ENCODE measurements around the gene CIT.

- TF ChIP-seq, protein P1, sequence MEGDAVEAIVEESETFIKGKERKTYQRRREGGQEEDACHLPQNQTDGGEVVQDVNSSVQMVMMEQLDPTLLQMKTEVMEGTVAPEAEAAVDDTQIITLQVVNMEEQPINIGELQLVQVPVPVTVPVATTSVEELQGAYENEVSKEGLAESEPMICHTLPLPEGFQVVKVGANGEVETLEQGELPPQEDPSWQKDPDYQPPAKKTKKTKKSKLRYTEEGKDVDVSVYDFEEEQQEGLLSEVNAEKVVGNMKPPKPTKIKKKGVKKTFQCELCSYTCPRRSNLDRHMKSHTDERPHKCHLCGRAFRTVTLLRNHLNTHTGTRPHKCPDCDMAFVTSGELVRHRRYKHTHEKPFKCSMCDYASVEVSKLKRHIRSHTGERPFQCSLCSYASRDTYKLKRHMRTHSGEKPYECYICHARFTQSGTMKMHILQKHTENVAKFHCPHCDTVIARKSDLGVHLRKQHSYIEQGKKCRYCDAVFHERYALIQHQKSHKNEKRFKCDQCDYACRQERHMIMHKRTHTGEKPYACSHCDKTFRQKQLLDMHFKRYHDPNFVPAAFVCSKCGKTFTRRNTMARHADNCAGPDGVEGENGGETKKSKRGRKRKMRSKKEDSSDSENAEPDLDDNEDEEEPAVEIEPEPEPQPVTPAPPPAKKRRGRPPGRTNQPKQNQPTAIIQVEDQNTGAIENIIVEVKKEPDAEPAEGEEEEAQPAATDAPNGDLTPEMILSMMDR (conservative IDR thresholded peaks at IDR 0.05; ENCODE audit: low read length) = no peak
- TF ChIP-seq EZH2phosphoT487 (IDR thresholded peaks at IDR 0.05; ENCODE audit: borderline replicate concordance) = no peak
Measured at GRCh38 chr12:119901670-119902069, 24.6 kb upstream of the CIT start.
